NT2/D1 (cell line): ENCODE results near the gene OSMR.

Experiments used
- SUZ12 ChIP-seq: IDR thresholded peaks from 2 replicates; pipeline ENCODE4 v1.6.1; 2011; ENCODE audit not compliant: insufficient read length, insufficient read depth; ENCODE audit errors: extremely low read depth
- ZNF274 ChIP-seq: IDR thresholded peaks from 2 replicates; pipeline ENCODE4 v1.6.1; 2011; ENCODE audit warnings: mild to moderate bottlenecking, low read depth, low read length

DNA sequence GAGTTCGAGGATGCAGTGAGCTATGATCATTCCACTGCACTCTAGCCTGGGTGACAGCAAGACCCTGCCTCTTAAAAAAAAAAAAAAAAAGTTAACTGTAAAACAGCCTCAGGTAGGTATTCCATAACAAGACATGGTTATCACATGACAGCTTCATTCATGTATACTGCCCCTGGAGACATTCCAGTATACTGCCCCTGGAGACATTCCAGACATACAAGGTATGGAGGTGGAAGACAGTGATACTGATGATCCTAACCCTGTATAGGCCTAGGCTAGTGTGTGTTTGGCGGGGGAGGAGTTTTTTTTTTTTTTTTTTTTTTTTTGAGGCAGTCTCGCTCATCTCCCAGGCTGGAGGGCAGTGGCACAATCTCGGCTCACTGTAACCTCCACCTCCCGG, 122.9 kb downstream of the OSMR start:
- TF ChIP-seq SUZ12 (no peak), ZNF274 (no peak)
